Osteoblast (primary cell): ENCODE data around the gene OVOL2. TPM values are rescaled to one million over a fixed set of nuclear protein-coding genes. Genes with fewer than 3 reads are reported as not detected.

Experiments used
- DNase-seq: peaks from one replicate; pipeline ENCODE4 v3.0.0; 2011; ENCODE audit warnings: low spot score, mixed read lengths; ENCODE audit not compliant: insufficient read length; ENCODE audit errors: missing footprints
- H2AFZ ChIP-seq: 2 replicates; pipeline ENCODE4 v1.6.0; 2011; ENCODE audit warnings: mild to moderate bottlenecking, low read length
- H3K27ac ChIP-seq: 2 replicates; pipeline ENCODE4 v1.5.1; 2011; ENCODE audit warnings: mild to moderate bottlenecking, low read depth, low read length, moderate library complexity
- H3K27me3 ChIP-seq: 2 replicates; pipeline ENCODE4 v1.6.0; 2012; ENCODE audit warnings: mild to moderate bottlenecking, control low read depth, inconsistent platforms, low read length, moderate library complexity; ENCODE audit not compliant: insufficient read depth
- H3K36me3 ChIP-seq: 2 replicates; pipeline ENCODE4 v1.5.1; 2011; ENCODE audit warnings: mild to moderate bottlenecking, low read length, control low read depth, moderate library complexity; ENCODE audit not compliant: insufficient read depth
- H3K4me1 ChIP-seq: 2 replicates; pipeline ENCODE4 v1.5.1; 2011; ENCODE audit warnings: mild to moderate bottlenecking, low read length, control low read depth, moderate library complexity; ENCODE audit not compliant: insufficient read depth
- H3K4me2 ChIP-seq: 2 replicates; pipeline ENCODE4 v1.6.0; 2011; ENCODE audit warnings: mild to moderate bottlenecking, low read length; ENCODE audit not compliant: insufficient read depth
- H3K4me3 ChIP-seq: fragments of 200-600 bp; sonication (generic); 3 replicates; pipeline ENCODE4 v1.5.1; 2012; ENCODE audit warnings: mild to moderate bottlenecking, low read length, inconsistent platforms; ENCODE audit not compliant: insufficient read depth
- H3K79me2 ChIP-seq: 2 replicates; pipeline ENCODE4 v1.6.0; 2012; ENCODE audit warnings: mild to moderate bottlenecking, low read length, control low read depth, inconsistent platforms; ENCODE audit not compliant: insufficient read depth
- H3K9me3 ChIP-seq: 2 replicates; pipeline ENCODE4 v1.5.1; 2011; ENCODE audit warnings: low read depth, low read length, control low read depth
- H4K20me1 ChIP-seq: 2 replicates; pipeline ENCODE4 v1.6.0; 2012; ENCODE audit warnings: mild to moderate bottlenecking, low read length, control low read depth; ENCODE audit not compliant: insufficient read depth
- total RNA-seq: library from RNA; depleted of rRNA; stranded (reverse); fragments of >200 nt; gene quantifications from 2 replicates; pipeline ENCODE4 v1.2.3, GENCODE V29; 2012
- TF ChIP-seq, protein P1 (sequence below): IDR thresholded peaks from 2 replicates; pipeline ENCODE4 v1.5.1; 2011; ENCODE audit warnings: mild to moderate bottlenecking, low read depth, low read length, moderate library complexity; ENCODE audit errors: extremely low read depth

Gene OVOL2
- total RNA-seq, 1 donor, result not detected

- Histone ChIP-seq H3K9me3 (no peaks in the 10 kb centered on the region), H3K4me1 (no peaks in the 10 kb centered on the region), H3K79me2 (no peaks in the 10 kb centered on the region), H3K4me2 (no peak overlapping the region), H3K4me3 (no peak overlapping the region), H4K20me1 (no peaks in the 10 kb centered on the region), H3K36me3 (no peaks in the 10 kb centered on the region), H2AFZ (no peak overlapping the region), H3K27ac (no peak overlapping the region), H3K27me3 (peaks cover 14% of the 10 kb centered on the region)
- TF ChIP-seq, protein P1, sequence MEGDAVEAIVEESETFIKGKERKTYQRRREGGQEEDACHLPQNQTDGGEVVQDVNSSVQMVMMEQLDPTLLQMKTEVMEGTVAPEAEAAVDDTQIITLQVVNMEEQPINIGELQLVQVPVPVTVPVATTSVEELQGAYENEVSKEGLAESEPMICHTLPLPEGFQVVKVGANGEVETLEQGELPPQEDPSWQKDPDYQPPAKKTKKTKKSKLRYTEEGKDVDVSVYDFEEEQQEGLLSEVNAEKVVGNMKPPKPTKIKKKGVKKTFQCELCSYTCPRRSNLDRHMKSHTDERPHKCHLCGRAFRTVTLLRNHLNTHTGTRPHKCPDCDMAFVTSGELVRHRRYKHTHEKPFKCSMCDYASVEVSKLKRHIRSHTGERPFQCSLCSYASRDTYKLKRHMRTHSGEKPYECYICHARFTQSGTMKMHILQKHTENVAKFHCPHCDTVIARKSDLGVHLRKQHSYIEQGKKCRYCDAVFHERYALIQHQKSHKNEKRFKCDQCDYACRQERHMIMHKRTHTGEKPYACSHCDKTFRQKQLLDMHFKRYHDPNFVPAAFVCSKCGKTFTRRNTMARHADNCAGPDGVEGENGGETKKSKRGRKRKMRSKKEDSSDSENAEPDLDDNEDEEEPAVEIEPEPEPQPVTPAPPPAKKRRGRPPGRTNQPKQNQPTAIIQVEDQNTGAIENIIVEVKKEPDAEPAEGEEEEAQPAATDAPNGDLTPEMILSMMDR, result no peak
- DNase-seq, result no peak
Observed at GRCh38 chr20:18048176-18048575, 9.5 kb downstream of the OVOL2 start.

DNA sequence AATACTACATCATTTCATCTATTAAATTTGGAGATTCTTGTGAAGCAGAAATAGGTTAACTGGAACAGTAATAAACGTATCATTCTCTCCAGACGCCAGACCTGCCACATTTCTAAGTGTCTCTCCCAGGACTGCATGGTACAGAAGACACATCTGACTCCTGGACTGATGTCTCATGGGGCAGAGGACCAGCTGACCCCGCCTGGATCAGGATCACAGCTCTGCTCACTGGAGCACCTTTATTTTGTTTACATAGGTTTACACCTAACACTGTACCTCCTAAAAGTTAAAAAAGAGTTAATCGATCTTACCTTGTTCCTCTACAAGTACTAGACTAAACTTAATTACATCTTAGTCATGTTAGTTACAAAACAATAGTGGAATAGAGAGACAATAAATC, 11.2 kb downstream of the OVOL2 start:
- peaks cover 8% of the 10 kb centered on the region for H3K27me3 ChIP-seq
- H2AFZ ChIP-seq, result no peak overlapping the region
- TF ChIP-seq, protein P1, result no peak
- no peak for DNase-seq
- no peak overlapping the region for H3K4me2 ChIP-seq
- H3K4me1 ChIP-seq, result no peaks in the 10 kb centered on the region
- no peak overlapping the region for H3K4me3 ChIP-seq
- H3K27ac ChIP-seq, result no peak overlapping the region
- H3K36me3 ChIP-seq, result no peaks in the 10 kb centered on the region
- H3K9me3 ChIP-seq, result no peaks in the 10 kb centered on the region
- H4K20me1 ChIP-seq, result no peaks in the 10 kb centered on the region
- H3K79me2 ChIP-seq, result no peaks in the 10 kb centered on the region

DNA sequence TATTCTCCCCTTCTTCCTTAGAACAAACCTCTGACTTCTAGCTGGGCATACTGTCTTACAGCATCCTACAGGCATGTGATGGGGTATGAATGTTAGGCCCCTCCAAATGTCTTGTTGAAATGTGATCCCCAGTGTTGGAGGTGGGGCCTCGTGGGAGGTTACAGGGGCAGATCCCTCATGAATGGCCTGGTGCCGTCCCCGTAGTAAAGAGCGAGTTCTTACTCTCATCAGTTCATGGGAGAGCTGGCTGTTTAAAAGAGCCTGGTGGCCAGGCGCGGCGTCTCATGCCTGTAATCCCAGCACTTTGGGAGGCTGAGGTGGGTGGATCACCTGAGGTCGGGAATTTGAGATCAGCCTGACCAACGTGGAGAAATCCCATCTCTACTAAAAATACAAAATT, 15.5 kb downstream of the OVOL2 start:
- TF ChIP-seq, protein P1, result no peak
- Histone ChIP-seq H3K27me3 (peaks cover 7% of the 10 kb centered on the region), H3K79me2 (no peaks in the 10 kb centered on the region), H3K9me3 (no peaks in the 10 kb centered on the region), H3K4me1 (no peaks in the 10 kb centered on the region), H4K20me1 (no peaks in the 10 kb centered on the region), H3K4me2 (no peak overlapping the region), H3K36me3 (no peaks in the 10 kb centered on the region), H2AFZ (no peak overlapping the region), H3K27ac (no peak overlapping the region), H3K4me3 (no peak overlapping the region)
- DNase-seq, result no peak

DNA sequence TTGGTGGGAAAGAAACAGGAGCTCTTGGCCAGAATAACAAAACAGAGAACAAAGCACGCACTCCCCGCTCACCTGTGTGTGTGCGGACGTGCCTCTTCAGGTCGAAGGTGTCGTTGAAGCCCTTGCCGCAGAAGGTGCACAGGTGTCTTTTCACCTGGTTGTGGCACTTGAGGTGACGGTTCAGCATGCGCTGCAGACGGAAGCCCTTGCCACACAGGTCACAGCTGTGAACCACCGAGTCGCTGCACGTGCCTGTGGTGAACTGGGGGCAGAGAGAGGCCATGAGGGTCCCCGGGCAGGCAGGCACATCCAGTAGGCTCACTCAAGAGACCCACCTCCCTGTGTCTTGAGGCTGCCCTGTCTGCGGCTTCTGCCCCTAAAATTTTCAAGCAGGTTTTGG, 16.3 kb downstream of the OVOL2 start:
- Histone ChIP-seq H3K27me3 (peaks cover 7% of the 10 kb centered on the region), H4K20me1 (no peaks in the 10 kb centered on the region), H3K9me3 (no peaks in the 10 kb centered on the region), H3K4me1 (no peaks in the 10 kb centered on the region), H3K4me3 (no peak overlapping the region), H3K36me3 (no peaks in the 10 kb centered on the region), H2AFZ (no peak overlapping the region), H3K79me2 (no peaks in the 10 kb centered on the region), H3K4me2 (no peak overlapping the region), H3K27ac (no peak overlapping the region)
- TF ChIP-seq, protein P1, result no peak
- DNase-seq, result no peak
